Thoracic aorta (tissue), 2 donors: Measurements from ENCODE around the gene ZFPM1. TPM values are rescaled to one million over a fixed set of nuclear protein-coding genes. Genes with fewer than 3 reads are reported as not detected.

ENCODE experiments used
- ATAC-seq: fragments of 150-250 bp; one replicate; pipeline ENCODE4 v1.8.0; 2017; ENCODE audit warnings: low read depth; ENCODE audit not compliant: insufficient number of reproducible peaks, low FRiP score
- DNase-seq: peaks from one replicate; pipeline ENCODE4 v3.0.0-alpha.2; 2020; ENCODE audit warnings: low spot score
- H3K27ac ChIP-seq, 2 donors: fragments of 200-600 bp; sonication (generic); 1 replicate in 1 of 2; 2 replicates in 1 of 2; pipeline ENCODE4 v1.5.1; 2016; ENCODE audit warnings: mild to moderate bottlenecking in 2 of 2, moderate library complexity in 2 of 2
- H3K27me3 ChIP-seq: fragments of 200-600 bp; sonication (generic); replicated peaks from 2 replicates; pipeline ENCODE4 v1.6.0; 2016; ENCODE audit warnings: mild to moderate bottlenecking; ENCODE audit not compliant: insufficient read depth
- H3K36me3 ChIP-seq: fragments of 200-600 bp; sonication (generic); one replicate; pipeline ENCODE4 v1.5.1; 2016
- H3K4me1 ChIP-seq, 2 donors: fragments of 200-600 bp; sonication (generic); 1 replicate in 1 of 2; 2 replicates in 1 of 2; pipeline versions ENCODE4 v1.5.1 to v1.6.0; 2016; ENCODE audit warnings: low read depth in 2 of 2, mild to moderate bottlenecking in 1 of 2; ENCODE audit not compliant: control insufficient read depth in 1 of 2
- H3K4me3 ChIP-seq: fragments of 200-600 bp; sonication (generic); 2 replicates; pipeline ENCODE4 v1.5.1; 2016; ENCODE audit warnings: mild to moderate bottlenecking
- H3K9me3 ChIP-seq: fragments of 200-600 bp; sonication (generic); 2 replicates; pipeline ENCODE4 v1.5.1; 2016
- total RNA-seq, 2 donors: library from RNA; depleted of rRNA; stranded (reverse); fragments of >200 nt; gene quantifications; one replicate each; pipeline versions ENCODE4 v1.1.0 to v1.2.3, GENCODE V29; 2016
- TF ChIP-seq, protein P1 (sequence below): fragments of 200-600 bp; sonication (generic); IDR thresholded peaks from one replicate; pipeline ENCODE4 v1.5.1; 2019; ENCODE audit warnings: antibody characterized with exemption

ZFPM1 gene
- total RNA-seq, 2 donors from 2014 or later: 1.8 to 2.5 TPM

DNA sequence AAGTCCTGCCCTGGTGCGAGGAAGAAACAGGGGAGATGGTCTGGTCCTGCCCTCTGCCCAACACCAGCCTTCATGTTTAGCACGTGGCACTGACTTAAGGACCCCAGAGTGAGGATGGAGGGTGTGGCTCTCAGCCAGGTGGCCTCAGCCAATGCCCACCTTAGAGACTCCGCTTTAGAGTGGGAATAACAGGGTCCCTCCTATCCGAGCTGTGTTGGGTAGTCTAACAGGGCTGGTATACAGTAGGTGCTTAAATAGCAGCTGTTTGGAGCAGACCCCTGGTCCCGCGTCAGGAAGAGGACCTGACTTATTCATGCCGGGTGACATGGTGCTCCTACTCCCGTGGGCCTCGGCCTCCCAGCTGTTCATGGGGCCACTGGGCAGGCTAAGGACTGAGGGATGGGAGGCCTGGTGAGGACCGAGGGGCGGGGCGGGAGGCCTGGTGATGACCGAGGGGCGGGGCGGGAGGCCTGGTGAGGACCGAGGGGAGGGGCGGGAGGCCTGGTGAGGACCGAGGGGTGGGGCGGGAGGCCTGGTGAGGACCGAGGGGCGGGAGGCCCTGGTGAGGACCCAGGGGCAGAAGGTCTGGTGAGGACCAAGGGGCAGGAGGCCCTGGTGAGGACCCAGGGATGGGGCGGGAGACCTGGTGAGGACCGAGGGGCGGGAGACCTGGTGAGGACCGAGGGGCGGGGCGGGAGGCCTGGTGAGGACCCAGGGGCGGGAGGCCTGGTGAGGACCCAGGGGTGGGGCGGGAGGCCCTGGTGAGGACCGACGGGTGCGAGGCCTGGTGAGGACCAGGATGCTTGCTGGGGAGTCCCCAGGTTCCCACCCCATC lies 7.6 kb downstream of the ZFPM1 start:
- H3K36me3 ChIP-seq: no peaks in the 10 kb centered on the region
- H3K27ac ChIP-seq: no peak overlapping the region
- DNase-seq (no peak), ATAC-seq (no peak)
- peaks cover 7% of the 10 kb centered on the region in 2 donors for H3K4me1 ChIP-seq
- no peaks in the 10 kb centered on the region for H3K9me3 ChIP-seq
- H3K27me3 ChIP-seq: no peaks in the 10 kb centered on the region
- H3K4me3 ChIP-seq: no peak overlapping the region
- TF ChIP-seq, protein P1, sequence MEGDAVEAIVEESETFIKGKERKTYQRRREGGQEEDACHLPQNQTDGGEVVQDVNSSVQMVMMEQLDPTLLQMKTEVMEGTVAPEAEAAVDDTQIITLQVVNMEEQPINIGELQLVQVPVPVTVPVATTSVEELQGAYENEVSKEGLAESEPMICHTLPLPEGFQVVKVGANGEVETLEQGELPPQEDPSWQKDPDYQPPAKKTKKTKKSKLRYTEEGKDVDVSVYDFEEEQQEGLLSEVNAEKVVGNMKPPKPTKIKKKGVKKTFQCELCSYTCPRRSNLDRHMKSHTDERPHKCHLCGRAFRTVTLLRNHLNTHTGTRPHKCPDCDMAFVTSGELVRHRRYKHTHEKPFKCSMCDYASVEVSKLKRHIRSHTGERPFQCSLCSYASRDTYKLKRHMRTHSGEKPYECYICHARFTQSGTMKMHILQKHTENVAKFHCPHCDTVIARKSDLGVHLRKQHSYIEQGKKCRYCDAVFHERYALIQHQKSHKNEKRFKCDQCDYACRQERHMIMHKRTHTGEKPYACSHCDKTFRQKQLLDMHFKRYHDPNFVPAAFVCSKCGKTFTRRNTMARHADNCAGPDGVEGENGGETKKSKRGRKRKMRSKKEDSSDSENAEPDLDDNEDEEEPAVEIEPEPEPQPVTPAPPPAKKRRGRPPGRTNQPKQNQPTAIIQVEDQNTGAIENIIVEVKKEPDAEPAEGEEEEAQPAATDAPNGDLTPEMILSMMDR: no peak

DNA sequence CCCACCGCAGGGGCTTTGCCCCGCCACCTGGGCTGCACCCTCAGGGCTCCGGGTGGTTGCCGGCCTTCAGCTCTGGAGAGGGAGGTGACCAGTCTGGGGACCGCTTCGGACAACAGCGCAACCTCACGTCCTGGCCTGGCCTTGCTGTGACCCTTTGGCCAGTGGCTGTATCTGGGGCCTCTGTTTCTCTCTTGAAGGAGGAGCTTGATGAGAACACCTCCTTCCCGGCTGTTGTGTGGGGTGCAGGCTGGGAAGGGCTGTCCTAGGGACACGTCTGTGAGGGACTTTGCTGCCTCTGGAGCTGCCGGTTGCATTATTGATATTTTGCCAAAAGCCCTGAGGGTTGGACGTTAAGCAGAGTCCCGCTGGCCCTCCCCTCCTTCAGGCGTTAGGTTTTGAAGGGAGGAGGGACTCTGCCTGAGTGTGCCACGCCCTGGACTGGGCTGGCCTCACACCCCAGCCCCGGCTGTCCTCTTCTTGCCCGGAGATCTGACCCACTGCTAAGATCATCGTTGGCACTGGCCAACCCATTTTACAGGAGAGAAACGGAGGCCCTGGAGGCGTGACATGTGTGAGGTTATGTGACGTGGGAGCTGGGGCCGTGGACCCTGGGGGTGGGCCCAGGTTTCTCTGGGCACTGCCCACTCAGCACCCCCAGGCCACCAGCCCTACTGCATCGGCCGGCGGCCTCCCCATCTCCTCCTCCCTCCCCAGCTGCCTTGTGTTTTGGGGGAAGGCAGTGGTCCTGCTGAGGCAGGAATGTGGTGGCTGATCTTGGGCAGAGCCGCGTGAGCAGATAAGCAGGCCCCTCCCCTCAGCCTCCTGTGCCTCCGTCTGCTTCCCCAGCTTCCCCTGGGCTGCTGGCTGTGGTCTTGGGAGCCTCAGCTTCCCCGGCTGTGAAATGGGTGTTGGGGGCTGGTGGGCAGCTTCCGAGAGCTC lies 8.5 kb downstream of the ZFPM1 start:
- TF ChIP-seq, protein P1: no peak
- H3K4me3 ChIP-seq: no peak overlapping the region
- no peaks in the 10 kb centered on the region for H3K27me3 ChIP-seq
- no peaks in the 10 kb centered on the region for H3K4me1 ChIP-seq
- ATAC-seq (no peak), DNase-seq (no peak)
- no peaks in the 10 kb centered on the region for H3K36me3 ChIP-seq
- H3K9me3 ChIP-seq: no peaks in the 10 kb centered on the region
- no peak overlapping the region for H3K27ac ChIP-seq

DNA sequence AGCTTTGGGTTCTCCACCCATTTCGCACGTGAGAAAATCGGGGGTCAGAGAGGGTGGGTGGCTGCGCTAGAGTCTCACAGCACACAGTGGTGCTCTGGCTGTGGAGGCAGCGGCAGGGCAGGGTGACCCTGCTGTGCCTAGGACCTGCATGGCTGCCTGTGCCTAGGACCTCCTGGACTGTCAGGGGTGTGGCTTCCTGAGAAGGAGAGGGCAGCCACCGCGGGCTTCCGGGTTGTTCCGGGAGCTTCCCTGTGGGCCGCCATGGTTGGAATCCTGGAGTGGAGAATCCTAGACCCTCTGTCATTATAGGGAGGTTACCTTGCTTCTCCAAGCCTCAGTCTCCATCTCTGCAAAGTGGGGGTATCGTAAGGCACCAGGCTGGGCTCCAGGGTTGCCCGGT lies 9.3 kb downstream of the ZFPM1 start:
- H3K27me3 ChIP-seq: no peaks in the 10 kb centered on the region
- H3K4me3 ChIP-seq: no peak overlapping the region
- no peak overlapping the region for H3K27ac ChIP-seq
- TF ChIP-seq, protein P1: no peak
- no peaks in the 10 kb centered on the region for H3K36me3 ChIP-seq
- H3K4me1 ChIP-seq: no peaks in the 10 kb centered on the region
- H3K9me3 ChIP-seq: no peaks in the 10 kb centered on the region
- ATAC-seq: no peak
- DNase-seq: no peak

DNA sequence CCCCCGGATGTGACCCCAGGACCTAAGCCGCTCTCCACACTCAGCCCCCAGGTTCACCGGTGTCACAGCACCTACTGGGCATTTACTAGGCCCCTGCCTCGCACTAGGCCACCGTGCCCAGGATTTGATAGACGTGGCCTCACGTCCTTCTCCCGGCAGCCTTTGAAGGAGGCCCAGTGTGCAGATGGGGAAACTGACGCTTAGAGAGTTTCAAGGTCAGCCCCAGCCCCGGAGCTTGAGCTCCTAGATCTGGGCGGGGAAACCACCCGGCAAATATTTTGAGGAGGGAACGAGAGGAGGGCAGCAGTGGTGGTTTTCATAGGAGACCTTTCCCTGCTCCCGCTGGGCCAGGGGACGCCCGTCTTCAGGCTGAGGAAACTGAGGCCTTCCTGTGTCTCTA lies 10.3 kb downstream of the ZFPM1 start:
- no peak overlapping the region for H3K4me3 ChIP-seq
- TF ChIP-seq, protein P1: no peak
- no peaks in the 10 kb centered on the region for H3K9me3 ChIP-seq
- no peak for ATAC-seq
- H3K36me3 ChIP-seq: no peaks in the 10 kb centered on the region
- no peak overlapping the region for H3K27ac ChIP-seq
- H3K4me1 ChIP-seq: no peaks in the 10 kb centered on the region
- no peak for DNase-seq
- no peaks in the 10 kb centered on the region for H3K27me3 ChIP-seq
